HG03095 (cell line): Measurements from ENCODE around the gene MRTFB.

ENCODE experiments used
- ATAC-seq: cut with Tn5 transposase; IDR thresholded peaks from one replicate; pipeline ENCODE4 v1.9.1; 2021; ENCODE audit warnings: moderate library complexity; ENCODE audit not compliant: unreplicated experiment

MRTFB gene

DNA sequence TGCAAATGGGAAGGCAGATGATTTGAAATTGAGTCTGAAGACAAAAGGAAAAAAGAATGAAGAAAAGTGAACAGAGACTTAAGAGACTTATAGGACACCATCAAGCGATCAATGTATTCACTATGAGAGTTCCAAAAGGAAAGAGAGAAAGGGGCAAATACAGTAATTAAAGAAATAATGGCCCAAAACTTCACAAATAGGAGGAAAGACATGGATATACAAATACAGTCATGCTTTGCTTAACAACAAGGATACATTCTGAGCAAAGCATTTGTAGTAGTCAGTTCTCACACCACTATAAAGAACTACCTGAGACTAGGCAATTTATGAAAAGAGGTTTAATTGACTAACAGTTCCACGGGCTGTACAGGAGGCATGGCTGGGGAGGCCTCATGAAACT, 152.5 kb downstream of the MRTFB start:
- no peak for ATAC-seq

DNA sequence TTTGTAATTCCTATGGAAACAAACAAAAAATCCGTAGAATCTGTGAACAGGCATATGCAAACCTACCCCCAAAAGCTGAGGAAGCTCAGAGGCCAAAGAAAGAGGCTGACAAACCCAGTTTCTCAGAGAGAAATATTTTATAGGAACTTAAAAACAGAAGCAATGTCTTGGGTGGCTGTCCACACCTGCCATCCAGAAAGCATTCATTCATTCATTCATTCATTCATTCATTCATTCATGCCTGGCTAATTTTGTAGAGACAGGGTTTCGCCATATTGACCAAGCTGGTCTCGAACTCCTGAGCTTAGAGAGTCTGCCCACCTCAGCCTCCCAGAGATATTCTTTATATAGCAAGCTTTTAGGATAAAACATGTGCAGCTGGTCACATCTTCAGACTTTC, 154.3 kb downstream of the MRTFB start:
- ATAC-seq: no peak

DNA sequence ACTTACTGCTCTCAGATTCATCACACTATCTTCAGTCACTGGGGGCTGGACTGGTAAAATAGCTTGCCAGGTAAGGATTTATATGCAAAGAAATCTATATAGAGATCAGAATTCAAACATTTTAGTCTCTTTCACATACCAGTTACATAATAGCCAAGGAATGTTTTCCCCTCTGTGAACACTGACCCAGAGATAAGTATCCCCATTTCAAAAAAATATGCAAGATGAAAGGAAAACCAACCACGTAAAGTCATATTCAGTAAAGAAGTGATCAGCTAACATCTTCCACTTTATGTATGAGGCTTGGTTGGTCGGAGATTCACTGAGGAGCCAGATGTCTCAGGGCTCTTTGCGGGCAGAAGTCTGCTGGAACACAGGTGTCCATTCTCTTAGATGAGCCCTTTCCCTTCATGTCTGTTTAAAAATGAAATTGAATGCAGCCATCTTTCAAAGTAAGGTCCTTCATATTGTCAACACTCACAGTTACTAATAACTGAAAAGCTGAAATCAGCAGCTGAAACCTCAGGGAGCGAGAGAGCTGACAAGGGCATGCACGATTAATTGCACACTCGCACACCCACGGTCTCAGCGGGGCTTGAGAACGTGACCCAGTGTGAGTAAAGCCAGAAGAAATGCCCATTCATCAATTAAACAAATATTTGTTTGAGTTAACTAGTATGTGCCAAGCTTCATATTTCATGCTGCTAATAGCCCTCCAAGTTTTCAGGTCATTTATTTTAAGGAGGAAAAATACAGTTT, 161.2 kb downstream of the MRTFB start:
- ATAC-seq: no peak

DNA sequence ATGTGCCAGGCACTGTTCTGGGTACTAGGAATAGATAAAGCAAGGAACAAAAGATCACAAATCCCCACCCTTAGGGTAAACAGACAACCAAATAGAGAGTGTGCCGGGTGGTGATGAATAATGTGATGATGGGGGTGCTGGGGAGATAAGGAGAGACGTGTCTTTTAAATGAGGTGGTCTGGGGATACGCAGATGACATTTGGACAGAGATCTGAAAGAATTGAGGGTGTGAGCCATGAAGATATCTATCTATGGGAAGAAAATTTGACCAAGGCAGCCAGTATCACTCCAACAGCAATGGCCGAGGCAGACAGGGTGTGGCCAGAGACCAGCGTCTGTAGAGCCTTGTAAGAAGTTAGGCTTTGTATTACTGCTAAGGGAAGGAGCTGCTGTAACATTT, 165.3 kb downstream of the MRTFB start:
- no peak for ATAC-seq

GRCh38 chr16:14238756-14239155, 167.6 kb downstream of the MRTFB start:
- ATAC-seq: no peak

DNA sequence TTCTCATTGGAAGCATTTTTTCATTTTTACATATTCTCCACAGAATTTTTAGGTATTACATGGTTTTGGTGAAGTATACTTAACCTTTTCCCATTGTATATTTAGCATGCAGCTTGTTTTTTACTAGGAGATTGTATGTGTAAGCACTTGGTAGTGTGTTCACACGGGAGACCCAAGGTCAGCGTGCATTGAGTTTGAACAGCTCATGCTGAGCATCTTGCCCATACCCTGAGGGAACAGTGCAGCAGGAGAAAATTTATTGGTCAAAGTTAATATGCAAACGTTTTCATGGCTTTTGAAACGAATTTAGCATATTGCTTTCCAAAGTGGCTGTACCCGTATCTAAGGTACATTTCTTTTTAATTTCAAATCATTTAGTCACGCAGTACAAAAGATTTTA, 168.7 kb downstream of the MRTFB start:
- no peak for ATAC-seq

DNA sequence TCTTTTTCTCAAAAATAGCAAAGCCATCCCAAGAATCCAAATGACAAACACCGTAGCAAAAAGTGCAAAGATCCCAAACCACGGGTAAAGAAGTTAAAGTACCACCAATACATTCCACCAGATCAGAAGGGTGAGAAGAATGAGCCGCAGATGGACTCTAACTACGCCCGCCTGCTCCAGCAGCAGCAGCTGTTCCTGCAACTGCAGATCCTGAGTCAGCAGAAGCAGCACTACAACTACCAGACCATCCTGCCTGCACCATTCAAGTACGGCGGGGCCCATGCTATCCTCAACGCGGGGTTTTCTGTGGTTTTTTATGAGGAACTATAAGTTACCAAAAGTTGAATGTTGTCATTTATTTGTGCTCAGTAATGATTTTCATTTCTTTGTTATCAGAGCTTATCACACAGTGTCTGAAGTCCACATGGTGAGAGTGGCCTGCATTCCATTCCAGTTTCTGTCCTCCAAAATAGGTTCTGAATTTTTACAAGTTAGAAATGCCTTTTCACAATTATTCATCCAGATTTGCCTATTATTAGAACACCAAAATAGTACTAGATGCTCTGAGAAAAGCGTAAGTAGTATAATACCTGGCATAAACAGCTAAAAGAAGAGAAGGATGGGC, 169.2 kb downstream of the MRTFB start:
- ATAC-seq: no peak

GRCh38 chr16:14240964-14241363, 169.8 kb downstream of the MRTFB start:
- ATAC-seq: no peak

- ATAC-seq: no peak
Observed at GRCh38 chr16:14241631-14242030, 170.5 kb downstream of the MRTFB start.

DNA sequence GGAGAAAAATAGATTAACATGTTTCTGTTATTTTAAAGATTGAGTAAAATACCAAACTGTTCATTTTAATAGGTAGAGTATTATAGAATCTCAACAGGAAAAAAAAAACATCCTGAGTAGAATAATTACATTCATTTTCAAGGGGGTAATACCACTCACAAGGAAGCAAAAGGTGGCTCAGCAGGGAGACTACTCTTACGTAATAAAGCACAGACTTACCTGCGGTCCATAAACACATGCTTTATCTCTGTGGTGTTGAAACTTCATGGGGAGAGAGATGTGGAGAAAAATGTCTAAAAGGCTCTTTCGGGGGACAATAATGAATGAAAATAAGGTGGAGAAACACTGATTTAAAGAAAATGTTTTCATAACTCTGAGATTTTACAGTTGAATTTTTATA, 171.7 kb downstream of the MRTFB start:
- ATAC-seq: no peak

GRCh38 chr16:14244196-14245010, 173.3 kb downstream of the MRTFB start:
- no peak for ATAC-seq

DNA sequence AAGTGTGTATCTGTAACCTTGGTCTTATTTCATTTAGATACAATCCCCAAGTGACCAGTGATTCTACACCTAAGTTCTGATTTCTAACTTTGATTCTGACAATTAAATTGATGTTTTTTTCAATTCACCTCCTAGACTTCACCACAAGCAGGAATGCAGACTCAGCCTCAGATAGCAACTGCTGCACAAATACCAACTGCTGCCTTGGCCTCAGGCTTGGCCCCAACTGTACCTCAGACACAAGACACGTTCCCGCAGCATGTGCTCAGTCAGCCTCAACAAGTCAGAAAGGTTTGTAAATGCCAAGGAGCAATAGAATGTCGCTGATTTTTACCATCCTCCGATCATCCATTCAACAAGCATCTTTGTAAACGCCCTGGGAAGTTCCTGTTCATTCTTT, 177.7 kb downstream of the MRTFB start:
- ATAC-seq: no peak

DNA sequence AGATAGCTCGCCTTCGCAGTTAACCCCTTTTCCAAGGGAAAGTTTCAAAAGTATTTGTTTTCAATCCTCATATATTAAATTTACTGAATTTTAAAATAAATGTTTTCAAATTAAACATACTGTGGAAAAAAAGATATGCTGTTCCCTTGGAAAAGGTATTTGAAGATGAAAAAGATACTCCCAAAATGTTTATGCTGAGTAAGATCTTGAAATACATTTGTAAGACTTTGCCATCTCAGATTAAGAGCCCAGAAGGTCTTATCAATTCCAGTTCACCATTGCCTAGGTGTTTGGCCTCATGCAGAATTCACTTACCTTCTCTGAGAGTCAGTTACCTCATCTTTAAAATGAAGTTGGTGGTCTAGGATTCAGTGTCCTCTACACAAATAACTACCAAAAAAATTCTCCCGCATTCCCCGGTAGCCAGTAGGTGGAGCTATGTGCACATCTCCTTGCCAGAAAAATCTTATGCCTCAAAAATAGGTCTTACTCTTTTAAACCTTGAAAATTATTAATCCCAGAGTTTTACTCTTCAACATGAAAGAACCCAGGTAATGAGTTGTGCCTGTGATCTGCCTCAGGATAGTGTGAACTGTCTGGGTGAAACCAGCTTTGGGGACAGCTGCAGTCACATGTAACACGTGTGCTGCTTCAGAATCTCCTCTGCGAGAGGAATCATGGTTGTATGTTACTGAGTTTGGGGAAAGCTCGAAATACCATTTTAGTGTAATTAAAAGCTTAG, 178.3 kb downstream of the MRTFB start:
- no peak for ATAC-seq

DNA sequence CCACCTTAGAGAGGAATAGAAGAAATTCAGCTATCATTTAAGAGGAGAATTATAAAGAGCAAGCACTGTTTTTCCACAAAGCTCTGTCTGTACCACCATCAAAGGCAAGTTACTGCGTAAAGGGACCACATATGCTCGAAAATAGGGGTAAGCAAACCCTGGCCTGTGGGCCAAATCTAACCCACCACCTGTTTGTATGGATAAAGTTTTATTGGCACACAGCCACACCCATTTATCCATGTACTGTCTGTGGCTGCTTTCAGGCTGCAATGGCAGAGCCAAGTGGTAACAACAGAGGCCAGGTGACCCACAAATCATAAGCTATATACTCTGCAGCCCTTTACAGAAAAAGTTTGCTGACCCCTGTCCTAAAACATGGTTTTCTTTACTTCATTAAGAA, 180.3 kb downstream of the MRTFB start:
- ATAC-seq: no peak

GRCh38 chr16:14252860-14253259, 181.7 kb downstream of the MRTFB start:
- no peak for ATAC-seq

DNA sequence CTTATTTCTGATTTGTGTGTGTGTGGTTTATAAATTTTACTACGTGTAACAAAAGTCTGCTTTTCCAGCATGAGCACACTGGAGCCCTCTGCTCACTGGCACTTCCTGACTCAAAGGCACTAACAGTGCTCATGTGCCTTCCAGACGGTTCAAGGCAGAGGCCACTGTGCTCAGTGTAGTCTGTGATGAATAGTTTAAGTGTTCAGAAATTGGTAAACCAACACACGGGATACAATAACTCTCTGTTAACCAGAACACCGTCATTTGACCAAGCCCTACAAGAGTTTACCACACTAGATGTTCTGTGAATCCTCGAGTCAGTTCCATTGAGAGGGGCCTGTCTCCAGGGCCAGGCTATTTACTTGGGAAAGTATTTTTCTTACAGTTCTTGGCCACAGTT, 191.9 kb downstream of the MRTFB start:
- ATAC-seq: no peak

DNA sequence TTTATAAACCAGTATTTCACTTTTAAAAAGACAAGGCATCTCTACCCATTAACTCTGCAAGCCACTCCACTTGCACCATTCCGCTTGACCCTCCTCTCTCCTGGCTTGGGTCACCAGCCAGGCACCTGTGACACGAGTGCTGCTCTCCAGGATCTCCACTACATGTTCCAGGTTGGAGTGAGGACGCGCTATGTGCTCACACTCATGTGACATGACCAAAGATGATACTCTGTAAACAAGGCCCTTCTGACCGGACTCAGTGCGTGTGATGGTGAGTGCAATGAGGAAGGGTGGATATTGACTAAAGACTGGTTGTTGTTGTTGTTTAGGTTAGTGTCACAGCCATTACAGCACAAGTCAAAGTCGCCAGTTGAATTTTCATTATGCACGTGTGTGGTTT, 192.7 kb downstream of the MRTFB start:
- ATAC-seq: no peak

- ATAC-seq: no peak
Observed at GRCh38 chr16:14264327-14264943, 193.3 kb downstream of the MRTFB start.

- no peak for ATAC-seq
Observed at GRCh38 chr16:14268073-14268472, 197.0 kb downstream of the MRTFB start.

DNA sequence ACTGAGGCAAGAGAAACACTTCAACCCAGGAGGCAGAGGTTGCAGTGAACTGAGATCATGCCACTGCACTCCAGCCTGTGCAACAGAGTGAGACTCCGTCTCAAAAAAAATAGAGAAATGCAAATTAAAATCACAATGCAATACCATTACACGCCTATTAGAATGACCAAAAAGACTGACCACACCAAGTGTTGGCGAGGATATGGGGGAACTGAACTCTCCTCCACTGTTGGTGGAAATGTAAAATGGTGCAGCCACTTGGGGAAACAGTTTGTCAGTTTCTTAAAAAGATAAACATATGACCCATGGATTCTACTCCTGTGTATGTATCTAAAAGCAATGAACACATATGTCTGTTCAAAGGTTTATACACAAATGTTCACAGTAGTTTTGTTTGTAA, 204.8 kb downstream of the MRTFB start:
- no peak for ATAC-seq

DNA sequence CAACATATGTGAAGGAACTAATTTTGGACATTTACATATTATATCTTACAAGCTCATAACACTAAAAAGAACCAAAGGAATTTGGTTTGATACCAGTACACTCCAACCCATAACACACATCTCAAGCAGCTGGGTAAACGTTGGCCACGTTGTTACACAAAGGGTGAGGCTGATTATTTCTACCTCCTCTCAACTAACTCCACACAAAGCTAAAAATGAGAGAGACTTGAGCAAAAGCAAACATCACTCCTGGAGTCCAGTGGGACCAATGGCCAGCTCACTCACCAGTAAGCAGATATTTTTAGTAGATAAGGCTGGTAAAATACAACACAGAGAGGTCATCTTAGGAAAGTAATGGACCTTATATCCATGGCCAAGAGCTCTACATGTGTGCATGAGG, 207.6 kb downstream of the MRTFB start:
- ATAC-seq: no peak
